G401.6 (cell line): ENCODE measurements around the gene NTM.

Source experiments
- FAIRE-seq: peaks from 2 replicates; lab custom pipeline; 2012; peaks lifted over from hg19 to GRCh38; lab: Jason Lieb, UNC

Gene NTM

DNA sequence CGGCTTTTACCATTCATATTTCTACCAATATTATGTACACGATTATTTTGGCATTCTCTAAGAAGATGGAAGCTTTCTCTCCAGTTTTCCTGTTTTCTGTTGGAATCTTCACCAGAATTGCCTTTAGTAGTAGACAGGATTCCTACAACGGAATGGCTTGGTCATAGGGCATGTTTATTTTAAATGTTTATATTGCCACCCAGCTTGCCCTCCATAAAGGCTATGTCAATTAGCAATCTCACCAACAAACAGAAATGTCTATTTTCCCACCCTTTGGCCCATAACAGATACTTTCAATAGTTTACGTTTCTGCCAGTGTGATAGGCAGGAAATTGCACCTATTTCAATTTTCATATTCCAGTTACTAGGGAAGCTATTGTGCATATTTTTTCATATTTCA lies 893.5 kb downstream of the NTM start:
- no peak for FAIRE-seq

DNA sequence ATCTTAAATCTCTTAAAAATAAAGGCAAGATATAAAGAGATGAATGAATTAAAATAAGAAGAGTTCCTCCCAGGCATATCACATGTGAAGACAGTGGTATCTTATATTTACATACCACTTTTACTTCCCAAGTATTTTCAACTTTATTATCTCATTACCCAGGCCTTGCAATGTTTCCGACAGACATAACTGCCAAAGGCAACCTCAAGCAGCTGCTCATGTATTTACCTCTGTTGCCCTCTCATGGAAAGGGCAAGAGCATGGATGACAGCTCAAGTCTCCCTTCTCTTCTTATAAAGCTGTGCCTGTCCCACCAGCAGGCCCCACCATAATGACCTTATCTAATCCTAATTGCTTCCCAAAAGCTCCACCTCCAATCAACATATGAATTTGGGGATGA lies 894.2 kb downstream of the NTM start:
- no peak for FAIRE-seq

DNA sequence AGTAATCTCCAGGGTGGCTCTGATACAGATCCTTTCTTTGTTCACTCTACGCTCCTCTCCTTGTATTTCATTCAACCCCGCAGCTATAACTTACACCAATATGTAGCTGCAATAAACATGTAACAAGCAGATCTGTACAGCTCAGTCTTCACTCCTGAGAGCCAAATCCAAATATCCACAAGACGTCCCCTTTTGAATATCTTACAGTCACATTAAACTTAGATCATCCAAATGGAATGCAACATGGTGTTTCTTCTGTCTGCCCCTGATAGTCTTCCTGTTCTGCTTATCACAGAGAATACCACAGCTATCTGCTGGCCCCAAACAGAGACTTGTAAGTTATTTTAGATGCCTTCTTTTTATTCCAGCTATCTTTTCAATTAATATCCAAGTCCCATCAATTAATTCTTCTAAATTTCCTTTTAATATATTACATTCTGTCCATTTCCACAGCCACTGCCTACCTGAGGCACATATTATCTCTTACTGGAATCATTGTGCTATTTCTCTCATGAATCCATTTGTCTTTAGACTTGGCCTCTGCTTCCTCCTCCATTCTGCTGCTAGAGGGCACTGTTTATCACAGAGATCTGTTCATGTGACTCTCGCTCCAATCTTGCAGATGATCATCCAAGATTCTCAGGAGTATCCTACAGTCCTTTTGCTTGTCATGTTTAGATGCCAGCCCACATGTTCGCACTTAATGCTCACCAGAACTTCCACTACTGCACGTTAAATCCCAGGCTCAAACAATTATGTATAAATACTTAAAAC lies 908.6 kb downstream of the NTM start:
- FAIRE-seq = no peak

DNA sequence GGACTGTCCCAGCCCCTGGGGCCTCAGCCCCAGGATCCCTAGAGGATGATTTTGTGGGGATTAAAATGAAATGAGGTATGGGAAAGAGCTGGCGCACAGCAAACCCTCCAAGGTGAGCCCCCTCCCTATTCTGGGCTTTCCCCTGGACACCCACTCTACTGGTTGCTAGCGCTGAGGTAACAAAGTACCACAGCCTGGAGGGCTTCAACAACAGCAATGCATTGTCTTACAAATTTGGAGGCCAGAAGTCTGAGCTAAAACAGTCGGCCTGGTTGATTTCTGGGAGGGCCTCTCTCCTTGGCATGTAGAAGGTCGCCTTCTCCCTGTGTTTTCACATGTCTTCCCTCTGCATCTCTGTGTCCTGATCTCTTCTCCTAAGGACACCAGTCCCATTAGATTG lies 913.6 kb downstream of the NTM start:
- no peak for FAIRE-seq

DNA sequence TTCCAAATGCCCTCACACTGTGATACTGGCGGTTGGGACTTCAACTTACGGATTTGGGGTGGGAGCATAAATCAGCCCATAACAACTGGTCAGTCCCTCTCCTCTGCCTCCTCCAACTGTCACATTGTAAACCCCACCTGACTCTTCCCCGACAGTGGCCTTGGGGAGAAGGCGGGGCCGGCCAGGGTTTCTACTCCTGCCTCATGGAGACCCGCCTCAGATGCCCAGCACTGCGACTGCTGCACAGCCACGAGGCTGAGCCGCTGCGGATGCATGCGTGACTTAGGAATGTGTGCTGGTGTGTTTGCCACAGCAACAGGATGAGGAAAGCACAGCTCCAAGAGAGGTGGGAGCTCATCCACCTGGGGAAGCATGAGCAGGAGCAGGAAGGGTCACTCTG lies 914.2 kb downstream of the NTM start:
- FAIRE-seq = no peak

DNA sequence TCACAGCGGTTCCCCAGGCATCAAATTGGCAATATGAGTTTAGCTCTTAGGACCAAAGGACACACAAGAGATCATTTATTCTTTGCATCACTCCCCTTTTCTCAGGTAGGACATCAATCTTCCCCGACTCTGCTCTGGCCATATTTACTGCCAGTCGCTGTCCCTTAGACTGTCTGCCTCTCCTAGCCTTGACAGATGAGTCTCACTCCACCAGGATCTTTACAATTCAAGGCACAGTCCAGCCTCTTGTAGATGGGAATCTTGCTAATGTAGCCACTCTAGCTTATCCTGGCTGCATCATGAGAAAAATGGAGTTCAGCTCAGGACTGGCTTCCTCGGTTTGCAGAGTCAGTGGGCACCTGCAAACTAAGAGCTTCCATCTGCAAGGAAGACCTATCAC lies 915.2 kb downstream of the NTM start:
- no peak for FAIRE-seq

DNA sequence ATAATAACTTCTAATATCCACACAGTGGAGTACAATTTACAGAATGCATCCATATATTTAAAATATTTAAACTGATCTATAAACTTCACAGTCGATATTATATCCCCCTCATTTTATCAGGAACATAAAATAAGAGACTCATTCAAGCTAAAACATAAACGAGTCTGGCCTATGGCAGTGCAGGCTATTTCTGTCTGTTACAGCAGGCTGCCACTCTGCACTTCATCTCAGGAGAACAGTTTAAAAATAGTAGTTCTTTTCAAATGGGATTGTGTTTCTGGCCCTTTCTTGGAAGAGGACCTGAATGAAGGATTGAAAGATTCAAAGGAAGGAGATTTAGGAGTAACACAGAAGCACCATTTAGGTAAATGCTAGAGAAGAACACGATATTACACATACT lies 915.7 kb downstream of the NTM start:
- no peak for FAIRE-seq

DNA sequence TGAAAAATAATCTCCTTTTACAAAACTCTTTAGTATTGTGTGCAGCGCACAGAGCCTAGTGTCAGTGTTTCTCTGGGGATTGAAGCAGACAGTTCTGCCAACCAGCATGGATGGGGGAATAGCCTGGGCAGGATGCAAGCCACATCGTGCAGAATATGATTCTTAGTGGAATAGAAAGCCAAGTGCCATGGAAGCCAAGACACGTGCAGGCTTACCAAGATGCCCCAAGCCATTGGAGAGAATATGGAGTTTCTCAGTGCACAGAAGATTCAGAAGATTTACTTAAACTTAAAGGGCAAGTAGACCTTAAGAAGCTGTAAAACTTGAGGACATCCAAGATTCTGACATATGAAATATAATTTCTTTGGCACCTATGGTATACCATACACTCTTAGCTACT lies 917.6 kb downstream of the NTM start:
- no peak for FAIRE-seq

DNA sequence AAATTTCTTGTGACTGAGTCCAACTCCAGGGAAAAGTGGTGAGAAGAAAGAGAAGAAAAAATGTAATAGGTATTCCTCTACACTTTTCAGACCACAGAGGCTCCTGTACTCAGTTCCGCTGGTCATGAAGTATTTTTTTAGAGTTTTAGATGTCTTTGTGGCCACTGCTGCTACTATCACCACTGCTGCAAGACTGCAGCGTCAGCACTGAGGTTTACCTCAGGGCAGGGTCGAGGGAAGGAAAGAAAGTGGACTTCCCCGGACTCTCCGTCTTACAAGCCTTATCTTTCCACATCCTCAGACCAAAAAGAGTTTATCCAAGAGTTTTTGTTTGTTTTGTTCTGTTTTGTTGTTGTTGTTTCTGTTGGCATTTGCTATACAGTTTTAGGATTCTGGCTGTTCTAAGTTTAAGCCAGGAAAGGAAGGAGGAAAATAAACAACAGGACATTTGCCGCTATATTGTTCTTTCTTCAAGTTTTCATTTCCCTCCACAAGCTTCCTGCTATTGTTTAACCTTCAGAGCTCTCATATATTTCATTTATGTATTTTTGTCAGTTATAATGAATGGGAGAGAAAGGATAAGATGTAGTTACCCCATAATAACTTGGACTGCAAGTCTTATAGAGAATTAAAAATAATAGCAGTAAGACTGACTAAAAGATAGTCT lies 919.3 kb downstream of the NTM start:
- no peak for FAIRE-seq

DNA sequence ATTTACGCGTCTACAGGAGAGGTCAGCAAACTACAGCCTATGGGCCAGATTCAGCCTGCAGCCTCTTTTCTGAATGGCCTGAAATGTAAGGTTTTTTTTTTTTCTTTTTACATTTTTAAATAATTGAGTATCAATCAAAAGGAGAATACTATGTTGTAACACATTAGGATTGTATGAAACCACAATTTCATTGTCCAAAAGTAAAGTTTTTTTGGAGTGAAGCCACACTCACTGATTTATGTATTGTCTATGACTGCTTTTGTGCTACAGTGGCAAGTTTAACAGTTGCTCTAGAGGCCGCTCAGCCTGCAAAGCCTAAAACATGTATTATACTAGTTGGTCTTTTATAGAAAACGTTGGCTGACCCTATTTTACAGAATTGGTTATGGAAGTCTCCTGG lies 923.2 kb downstream of the NTM start:
- FAIRE-seq = no peak

DNA sequence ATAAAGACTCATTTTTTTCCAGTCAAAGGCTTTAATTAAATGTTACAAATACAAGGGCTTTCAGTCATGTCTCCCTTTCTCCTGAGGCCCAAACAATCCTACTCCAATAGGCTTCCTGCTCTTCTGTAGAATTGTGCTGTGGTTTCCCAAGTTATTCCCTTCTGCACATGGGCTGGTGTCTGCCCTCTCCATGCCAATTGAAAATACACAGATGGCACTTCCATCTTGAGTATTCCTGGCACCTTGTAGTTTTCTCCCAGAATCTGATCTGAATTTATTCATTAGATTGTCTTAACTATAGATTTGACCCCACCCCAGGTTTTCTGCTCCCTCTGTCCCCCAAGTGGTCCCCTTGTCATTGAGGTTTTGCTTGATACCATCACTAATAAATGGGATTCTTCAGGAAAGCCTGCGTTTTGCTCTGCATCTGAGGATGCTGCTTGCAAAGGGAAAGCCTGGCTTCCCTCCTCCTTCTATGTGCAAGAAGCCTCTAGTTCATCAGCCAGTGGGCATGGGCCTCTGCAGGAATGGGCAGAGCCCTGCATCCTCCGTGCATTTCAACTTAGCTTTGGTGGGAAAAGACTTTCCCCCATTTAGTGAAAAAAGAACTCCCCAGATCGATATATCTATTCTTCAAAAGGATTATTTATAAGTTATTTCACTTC lies 926.7 kb downstream of the NTM start:
- FAIRE-seq = no peak

DNA sequence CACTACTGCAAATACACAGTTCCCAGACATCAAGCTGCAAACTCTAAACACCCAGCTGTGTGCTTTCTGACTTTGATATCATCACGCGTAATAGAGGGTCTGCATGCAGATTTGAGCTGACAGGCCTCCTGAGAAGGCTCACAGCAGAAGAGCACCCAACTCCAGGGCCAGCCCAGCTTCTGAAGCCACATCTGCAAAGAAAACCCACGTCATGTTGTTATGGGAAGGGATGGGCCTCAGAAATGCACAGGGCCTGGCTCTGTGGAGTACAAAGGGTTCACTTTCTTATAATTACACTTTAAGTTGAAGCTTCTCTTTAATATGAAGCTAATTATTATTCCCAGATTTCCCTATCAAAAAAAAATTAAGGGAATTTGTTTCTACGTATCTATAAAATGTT lies 927.9 kb downstream of the NTM start:
- no peak for FAIRE-seq

DNA sequence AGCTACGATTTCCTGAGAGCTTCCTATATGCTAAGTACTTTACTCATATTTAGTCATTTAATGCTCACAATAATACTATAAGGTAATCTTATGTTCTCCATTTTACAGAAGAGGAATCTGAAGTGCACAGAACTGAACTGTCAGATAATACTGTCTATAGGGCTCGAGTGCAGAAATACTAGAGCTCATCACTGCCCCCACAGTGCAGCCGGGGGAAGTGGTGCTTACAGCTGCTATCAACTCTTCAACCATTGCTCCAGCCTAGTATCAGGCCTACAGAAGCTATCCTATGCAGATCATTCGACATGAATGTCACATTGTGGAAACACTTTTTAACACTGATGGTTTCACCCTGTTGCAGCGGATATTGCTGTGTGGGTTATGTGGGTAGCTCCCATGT lies 929.9 kb downstream of the NTM start:
- FAIRE-seq = no peak

DNA sequence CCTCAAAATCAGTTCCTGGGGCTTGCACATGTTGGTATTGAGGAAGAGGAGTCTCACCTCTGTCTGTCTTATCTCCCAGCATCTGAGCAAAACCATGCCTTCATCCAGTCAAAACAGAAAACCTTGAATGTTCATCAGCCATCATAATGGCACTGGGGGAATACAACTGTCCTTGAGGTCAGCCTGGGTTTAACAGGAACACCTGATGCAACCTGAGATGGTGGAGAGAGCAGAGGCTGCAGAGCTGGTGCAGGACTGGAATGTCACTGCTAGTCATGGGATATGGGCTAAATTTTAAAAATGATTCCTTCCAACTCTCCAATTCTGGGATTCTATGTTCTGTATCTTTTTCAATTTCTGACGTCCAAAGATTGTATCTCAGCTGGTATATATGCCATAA lies 931.0 kb downstream of the NTM start:
- no peak for FAIRE-seq

DNA sequence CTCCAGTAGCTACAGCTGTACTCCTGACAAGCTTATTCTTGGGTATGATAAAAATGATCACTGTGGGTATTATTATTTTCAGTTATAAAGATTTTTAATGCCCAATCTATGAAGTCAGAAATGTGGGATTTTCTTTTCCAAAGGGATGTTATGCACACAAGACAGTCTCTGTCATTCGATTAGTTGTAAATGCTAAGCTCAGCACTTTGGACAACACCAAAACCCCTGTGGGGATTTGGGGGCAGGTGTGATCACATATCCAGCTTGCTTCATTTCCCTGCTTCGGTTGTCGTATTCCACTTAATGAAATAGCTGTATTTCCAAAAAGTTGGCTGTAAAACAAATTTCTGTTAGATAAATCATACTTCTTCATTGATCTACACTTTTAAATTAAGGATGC lies 931.5 kb downstream of the NTM start:
- no peak for FAIRE-seq

DNA sequence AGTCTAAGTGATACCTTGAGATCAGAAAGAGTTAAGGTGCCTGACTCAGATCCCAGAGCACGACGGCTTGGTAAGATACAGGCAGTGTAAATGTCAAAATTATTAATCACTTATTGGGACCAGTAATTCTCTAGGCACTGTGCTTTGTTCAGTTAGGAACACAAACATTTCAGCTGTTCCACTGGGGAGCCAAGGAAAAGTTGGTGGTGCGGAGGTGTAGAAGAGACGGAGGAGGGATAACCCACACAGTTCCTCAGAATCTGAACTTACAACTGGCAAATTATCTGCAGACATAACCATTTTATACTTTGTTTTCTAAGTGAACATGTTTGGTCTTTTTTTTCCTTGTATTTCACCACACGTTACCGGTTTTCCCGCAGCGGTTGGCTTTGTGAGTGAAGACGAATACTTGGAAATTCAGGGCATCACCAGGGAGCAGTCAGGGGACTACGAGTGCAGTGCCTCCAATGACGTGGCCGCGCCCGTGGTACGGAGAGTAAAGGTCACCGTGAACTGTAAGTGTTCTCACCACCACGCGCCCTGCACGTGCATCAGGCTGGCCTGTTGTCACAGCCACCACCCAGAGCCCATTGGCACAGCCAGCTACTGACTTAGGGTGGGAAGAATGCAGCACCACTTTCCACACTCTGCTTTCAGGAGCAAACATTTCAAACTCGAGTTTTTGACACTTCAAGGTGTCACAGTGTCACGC lies 937.0 kb downstream of the NTM start:
- no peak for FAIRE-seq

DNA sequence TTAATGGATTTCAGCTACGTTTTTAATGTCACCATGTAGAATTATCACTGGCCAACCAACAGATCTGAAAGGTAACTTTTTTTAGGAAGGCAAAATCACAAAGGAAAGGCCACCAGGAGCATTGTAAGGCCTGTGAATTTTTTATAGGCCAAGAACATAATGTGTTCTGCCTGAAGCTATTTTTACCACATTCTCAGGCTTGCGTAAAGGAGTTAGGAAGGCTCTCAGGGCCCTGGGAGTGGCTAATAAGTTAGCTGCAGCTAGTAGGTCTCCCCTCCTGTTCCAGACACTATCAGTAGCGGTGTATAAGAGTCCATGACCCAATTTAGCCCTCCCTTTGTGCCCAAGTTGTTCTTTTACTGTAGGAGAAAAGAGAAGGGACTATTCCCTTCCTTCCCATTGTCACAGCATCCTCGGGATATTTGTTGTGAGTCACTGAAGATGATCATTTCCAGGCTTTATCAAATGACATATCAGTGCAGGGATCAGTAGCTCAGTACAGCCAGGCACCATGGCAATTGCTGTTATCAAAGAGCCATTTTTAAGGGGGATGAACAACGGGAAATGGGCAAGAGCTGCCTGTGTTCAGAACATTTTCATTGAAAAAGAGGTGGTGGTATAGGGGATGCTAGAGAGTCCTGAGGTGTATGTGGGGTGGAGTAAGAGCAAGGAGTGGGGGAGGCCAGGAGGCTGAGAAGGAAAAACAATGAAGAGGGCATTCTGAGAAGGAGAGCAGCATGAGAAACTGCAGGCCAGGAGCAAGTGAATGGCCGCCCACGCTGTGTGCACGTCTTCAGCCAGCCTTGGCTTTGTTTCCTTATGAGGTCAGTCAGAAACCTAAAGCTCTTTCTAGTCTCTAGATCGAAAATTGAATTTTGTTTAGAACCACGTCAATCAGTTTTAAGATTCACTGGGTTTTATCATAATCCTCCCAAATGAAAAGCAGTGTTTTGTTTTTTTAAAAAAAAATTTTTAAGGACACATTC lies 940.3 kb downstream of the NTM start:
- no peak for FAIRE-seq

DNA sequence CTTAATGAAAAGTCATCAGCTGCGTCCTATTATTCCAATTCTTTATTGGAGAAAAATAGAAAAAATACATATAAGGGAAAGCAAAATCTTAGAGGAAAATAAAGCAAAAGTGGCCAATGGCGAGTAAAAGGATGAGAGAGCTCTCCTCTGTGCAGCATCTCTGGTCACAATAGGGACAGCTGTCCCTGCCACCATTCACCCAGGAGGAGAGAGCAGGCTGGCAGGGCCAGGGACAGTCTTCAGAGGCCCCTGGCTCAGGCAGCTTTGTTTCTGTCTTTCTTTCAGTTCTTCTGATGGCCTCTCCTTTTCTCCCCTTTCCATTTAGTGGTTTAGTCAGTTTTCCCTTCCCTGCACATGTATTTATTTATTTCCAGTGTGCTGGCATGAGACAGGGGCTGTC lies 941.3 kb downstream of the NTM start:
- FAIRE-seq = no peak

DNA sequence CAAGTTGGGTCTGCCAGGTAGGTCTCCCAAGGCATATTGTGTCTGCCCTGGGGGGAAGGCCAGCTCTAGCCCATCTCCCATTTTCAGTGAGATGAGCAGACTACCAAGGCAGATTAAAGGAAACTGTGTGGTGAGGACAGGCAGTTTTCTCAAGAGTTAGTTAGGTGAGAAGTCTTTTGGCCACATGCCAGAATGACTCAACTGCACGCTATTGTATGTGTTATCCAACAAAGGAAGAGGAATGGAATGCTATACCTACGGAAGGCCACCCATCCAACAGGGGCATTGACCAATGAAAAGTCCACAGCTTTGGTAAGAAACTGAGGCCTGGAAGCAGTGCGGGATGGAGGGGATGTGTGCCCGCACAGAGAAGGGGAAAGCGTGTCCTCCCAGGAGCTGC lies 941.7 kb downstream of the NTM start:
- FAIRE-seq = no peak

DNA sequence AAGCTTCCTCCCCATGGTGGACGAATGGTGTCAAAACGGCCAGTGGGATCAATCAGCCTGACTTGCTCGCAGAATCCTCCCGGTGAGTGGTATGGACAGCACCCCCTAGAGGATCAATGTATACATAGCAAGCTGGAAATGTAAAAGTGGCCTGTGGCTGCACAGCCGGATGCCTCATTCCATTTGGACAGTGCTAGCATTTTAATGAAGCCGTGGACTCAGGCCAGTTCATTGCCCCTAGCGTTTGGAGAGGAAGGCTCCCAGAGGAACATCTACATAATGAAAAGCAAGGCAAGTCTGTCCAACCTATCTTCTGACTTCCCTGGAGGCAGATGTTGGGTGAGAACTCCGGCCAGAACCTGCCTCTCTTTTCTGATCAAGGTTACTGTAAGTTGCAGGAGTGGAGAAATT lies 942.3 kb downstream of the NTM start:
- no peak for FAIRE-seq

DNA sequence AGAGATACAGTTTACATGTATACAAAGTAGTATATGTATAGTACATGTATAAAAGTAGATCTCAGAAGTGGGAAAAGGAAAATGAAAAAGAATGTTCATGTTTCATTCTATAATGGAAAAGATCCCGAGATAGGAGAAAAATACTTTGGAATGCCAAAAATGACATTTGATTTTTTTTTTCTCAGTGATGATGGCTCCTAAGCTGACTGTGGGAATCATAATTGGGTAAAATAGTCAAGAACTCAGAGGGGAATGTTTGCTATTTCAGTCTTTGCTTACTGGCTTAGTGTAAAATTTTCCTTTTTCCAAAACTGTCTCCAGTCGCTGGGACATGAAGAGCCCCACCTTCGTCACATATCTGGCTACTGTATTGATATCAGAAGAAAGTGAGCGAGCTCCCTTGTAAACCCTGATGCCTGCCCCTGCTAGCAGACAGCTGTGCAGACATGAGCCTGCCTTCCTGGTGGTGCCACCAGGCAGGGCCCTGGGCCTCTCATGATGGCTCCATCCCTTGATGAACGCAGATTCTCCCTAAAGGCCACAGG lies 944.6 kb downstream of the NTM start:
- FAIRE-seq = no peak

DNA sequence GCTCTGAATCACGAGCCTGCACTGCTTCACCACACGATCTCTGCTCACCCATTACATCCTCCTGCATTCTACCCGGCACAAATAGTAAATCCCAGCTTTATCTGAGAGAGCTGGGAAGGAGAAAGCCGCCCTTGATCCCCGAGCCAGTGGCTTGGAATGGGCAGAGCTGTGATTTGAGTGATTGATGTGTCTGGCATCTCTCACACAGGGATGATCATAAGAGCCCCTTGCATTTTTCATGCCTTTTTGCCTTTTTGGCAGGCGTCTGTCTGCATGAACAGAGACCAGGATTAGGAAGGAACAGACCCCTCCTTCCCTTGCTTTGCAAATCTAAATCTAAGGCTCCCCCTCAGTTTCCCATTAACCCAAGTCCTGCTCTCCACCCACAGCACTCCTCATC lies 945.3 kb downstream of the NTM start:
- no peak for FAIRE-seq
